A549 (cell line): ENCODE results near the gene DCAF7.

Source experiments
- CBX8 ChIP-seq: fragments of 200-600 bp; sonication (generic); IDR thresholded peaks from 2 replicates; pipeline ENCODE4 v1.6.1; 2016
- CTCF ChIP-seq: fragments of >200 bp; sonication (Bioruptor Twin); formaldehyde crosslinking; IDR thresholded peaks from 3 replicates; pipeline ENCODE4 v1.5.1; 2016
- MAX ChIP-seq: IDR thresholded peaks from 2 replicates; pipeline ENCODE4 v1.6.1; 2012
- MAZ ChIP-seq: fragments of 150-350 bp; IDR thresholded peaks from 2 replicates; pipeline ENCODE4 v1.6.1; 2014; ENCODE audit warnings: antibody characterized with exemption, low read depth, low read length, borderline replicate concordance
- RAD21 ChIP-seq, 2 experiments: fragments of >200 bp in 1 of 2; sonication (Bioruptor Twin) in 1 of 2; formaldehyde crosslinking in 1 of 2; IDR thresholded peaks in 1 of 2; conservative IDR thresholded peaks in 1 of 2; 2 replicates in 1 of 2; 3 replicates in 1 of 2; pipeline ENCODE4 v1.6.1; 2012 to 2018; ENCODE audit warnings: inconsistent platforms in 1 of 2
- REST ChIP-seq: fragments of 200-600 bp; sonication (generic); IDR thresholded peaks from 2 replicates; pipeline ENCODE4 v1.6.1; 2016; ENCODE audit warnings: antibody characterized with exemption, mild to moderate bottlenecking, moderate library complexity
- ZNF302 ChIP-seq: fragments of 250-450 bp; sonication (Bioruptor Pico); IDR thresholded peaks from 2 replicates; pipeline ENCODE4 v1.9.0; 2021; ENCODE audit warnings: inconsistent platforms, mild to moderate bottlenecking, moderate library complexity

GRCh38 chr17:63537001-63537400, 13.3 kb upstream of the DCAF7 start:
- TF ChIP-seq CTCF: no peak
- no peak for TF ChIP-seq ZNF302 (CRISPR knock-in tag)
- no peak for TF ChIP-seq CBX8
- TF ChIP-seq MAZ: no peak
- TF ChIP-seq REST: no peak
- TF ChIP-seq MAX: no peak
- no peak for TF ChIP-seq RAD21 (conservative IDR thresholded peaks at IDR 0.05 in 1 of 2, IDR thresholded peaks at IDR 0.05 in 1 of 2)
